OCI-LY3 (cell line): ENCODE results near the gene DNAJC18.

ENCODE experiments used
- EZH2phosphoT487 ChIP-seq: fragments of 200-600 bp; shearing (Covaris generic); IDR thresholded peaks from 2 replicates; pipeline ENCODE4 v1.6.1; 2018; ENCODE audit warnings: antibody characterized with exemption, mixed run types, low read depth
- TF ChIP-seq, protein P1 (sequence below): fragments of 200-600, 300-600 bp; sonication (generic); IDR thresholded peaks from 2 replicates; pipeline ENCODE4 v1.5.1; 2014; ENCODE audit warnings: antibody characterized with exemption, low read length, low read depth

DNA sequence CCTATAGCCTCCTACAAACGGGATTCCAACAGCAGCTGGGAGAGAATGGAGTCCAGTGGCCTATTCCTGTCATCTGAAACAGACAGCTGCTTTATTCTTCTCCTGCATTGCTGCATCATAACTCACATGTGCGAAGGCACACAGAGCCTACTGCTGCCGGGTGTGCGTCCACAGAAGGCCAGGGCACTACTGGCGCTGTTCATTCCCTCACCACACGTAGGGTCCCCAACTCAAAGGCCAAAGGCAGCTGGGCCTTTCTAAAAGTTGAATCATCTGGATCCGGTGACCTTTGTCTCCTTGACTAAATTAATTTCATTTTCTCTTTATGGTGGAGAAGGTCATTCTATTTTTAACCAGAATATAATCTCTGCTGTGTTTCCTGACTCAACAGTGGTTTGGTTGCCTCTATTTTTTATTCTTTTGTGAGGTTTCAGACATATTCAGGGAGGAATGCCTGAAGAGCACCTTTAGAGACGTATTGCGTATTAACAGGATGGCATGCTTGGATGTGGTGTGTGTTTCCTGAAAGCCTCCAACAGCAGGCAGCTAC is 24.7 kb downstream of the DNAJC18 start:
- TF ChIP-seq, protein P1, sequence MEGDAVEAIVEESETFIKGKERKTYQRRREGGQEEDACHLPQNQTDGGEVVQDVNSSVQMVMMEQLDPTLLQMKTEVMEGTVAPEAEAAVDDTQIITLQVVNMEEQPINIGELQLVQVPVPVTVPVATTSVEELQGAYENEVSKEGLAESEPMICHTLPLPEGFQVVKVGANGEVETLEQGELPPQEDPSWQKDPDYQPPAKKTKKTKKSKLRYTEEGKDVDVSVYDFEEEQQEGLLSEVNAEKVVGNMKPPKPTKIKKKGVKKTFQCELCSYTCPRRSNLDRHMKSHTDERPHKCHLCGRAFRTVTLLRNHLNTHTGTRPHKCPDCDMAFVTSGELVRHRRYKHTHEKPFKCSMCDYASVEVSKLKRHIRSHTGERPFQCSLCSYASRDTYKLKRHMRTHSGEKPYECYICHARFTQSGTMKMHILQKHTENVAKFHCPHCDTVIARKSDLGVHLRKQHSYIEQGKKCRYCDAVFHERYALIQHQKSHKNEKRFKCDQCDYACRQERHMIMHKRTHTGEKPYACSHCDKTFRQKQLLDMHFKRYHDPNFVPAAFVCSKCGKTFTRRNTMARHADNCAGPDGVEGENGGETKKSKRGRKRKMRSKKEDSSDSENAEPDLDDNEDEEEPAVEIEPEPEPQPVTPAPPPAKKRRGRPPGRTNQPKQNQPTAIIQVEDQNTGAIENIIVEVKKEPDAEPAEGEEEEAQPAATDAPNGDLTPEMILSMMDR = no peak
- TF ChIP-seq EZH2phosphoT487 = no peak
